ENCODE data around the gene C3orf85.

- TF ChIP-seq CTCF (IDR thresholded peaks at IDR 0.05) (no peak), POLR2A (IDR thresholded peaks at IDR 0.05) (no peak)
Measured at GRCh38 chr3:109178708-109179107, 42.2 kb downstream of the C3orf85 start.
